ENCODE measurements around the gene PLEKHA1.

Gene PLEKHA1

GRCh38 chr10:122363722-122364463 lies 10.6 kb upstream of the PLEKHA1 start:
- Histone ChIP-seq H3K9me3 (ENCODE audit: control insufficient read depth in 1 of 2, low read length in 2 of 2) (no peaks in the 10 kb centered on the region), H3K27ac (ENCODE audit: low read length) (no peak overlapping the region), H3K36me3 (ENCODE audit: control insufficient read depth in 1 of 2, insufficient read depth in 2 of 2, low read length in 2 of 2) (no peaks in the 10 kb centered on the region), H3K4me1 (ENCODE audit: control insufficient read depth in 1 of 2, insufficient read depth in 2 of 2, low read length in 2 of 2) (no peaks in the 10 kb centered on the region), H3K27me3 (ENCODE audit: low read depth, low read length) (no peaks in the 10 kb centered on the region), H3K4me3 (ENCODE audit: low read depth in 1 of 2, low read length in 2 of 2) (no peak overlapping the region)

DNA sequence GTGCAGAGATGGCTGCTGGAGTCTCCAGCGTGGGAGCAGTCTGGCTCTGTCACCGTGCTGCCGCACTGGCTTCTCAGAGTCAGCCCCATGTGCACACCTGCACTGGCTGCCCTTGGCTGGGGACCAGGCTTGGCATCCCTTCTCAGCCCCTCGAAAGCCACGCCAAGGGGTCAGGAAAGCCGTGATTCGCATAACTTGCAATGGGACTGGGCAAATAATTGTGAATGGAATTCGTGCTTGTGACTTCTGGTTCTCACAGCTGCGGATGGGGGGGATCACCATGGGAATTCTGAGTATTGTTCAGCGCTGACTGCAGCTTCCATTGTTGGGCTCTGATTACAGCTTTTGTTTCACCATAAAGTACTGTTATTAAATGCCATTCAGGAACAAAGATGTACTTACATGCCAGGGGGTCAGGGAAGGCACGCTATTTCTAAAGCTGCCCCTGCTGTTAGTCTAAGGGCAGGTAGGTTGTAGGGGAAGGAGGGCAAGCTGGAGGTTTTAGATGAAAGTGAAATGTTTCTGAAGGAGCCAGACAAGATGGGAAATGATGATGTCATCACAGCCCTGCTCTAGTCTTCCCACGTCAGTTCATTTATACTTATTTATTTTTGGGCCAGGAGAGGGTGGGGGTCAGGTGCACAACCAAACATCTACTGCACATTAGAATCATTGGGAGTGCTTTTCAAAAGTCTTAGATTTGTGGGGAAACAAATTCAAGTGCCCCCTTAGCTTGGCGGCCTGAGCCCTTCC lies 5.8 kb upstream of the PLEKHA1 start:
- Histone ChIP-seq H3K9me3 (ENCODE audit: control insufficient read depth in 1 of 2, low read length in 2 of 2) (no peaks in the 10 kb centered on the region), H3K27ac (ENCODE audit: low read length) (no peak overlapping the region), H3K4me3 (ENCODE audit: low read depth in 1 of 2, low read length in 2 of 2) (no peak overlapping the region), H3K27me3 (ENCODE audit: low read depth, low read length) (no peaks in the 10 kb centered on the region), H3K36me3 (ENCODE audit: control insufficient read depth in 1 of 2, insufficient read depth in 2 of 2, low read length in 2 of 2) (no peaks in the 10 kb centered on the region), H3K4me1 (ENCODE audit: control insufficient read depth in 1 of 2, insufficient read depth in 2 of 2, low read length in 2 of 2) (no peaks in the 10 kb centered on the region)

DNA sequence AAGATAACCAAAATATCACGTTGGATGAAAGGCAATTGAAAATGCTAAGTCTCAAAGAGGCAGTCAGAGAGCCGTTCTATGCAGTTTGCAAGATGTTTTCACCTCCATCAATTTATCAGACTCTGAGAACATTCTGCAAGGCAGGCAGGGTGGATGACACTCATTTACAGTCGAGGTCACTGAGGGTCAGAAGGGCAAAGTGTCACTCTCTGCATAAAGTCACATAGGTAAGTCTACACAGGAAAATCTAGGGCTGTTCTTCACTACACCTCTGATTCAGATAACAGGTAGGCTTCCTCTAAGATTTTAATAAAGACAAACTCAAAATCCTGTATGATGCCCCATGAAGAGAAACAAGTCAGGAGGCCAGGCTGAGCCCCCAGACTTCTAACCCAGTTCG lies 1.4 kb upstream of the PLEKHA1 start:
- peak overlapping the region in 1 of 2 donors; percentile 83 for H3K4me3 ChIP-seq (ENCODE audit: low read depth in 1 of 2, low read length in 2 of 2)
- no peaks in the 10 kb centered on the region for H3K9me3 ChIP-seq (ENCODE audit: control insufficient read depth in 1 of 2, low read length in 2 of 2)
- no peaks in the 10 kb centered on the region for H3K36me3 ChIP-seq (ENCODE audit: control insufficient read depth in 1 of 2, insufficient read depth in 2 of 2, low read length in 2 of 2)
- H3K27ac ChIP-seq (ENCODE audit: low read length), result no peak overlapping the region
- H3K27me3 ChIP-seq (ENCODE audit: low read depth, low read length), result no peaks in the 10 kb centered on the region
- H3K4me1 ChIP-seq (ENCODE audit: control insufficient read depth in 1 of 2, insufficient read depth in 2 of 2, low read length in 2 of 2), result no peaks in the 10 kb centered on the region

GRCh38 chr10:122373721-122374120 lies 787 bp upstream of the PLEKHA1 start:
- Histone ChIP-seq H3K4me3 (ENCODE audit: low read depth in 1 of 2, low read length in 2 of 2) (peak overlapping the region; percentile 79 to 83), H3K4me1 (ENCODE audit: control insufficient read depth in 1 of 2, insufficient read depth in 2 of 2, low read length in 2 of 2) (no peaks in the 10 kb centered on the region), H3K9me3 (ENCODE audit: control insufficient read depth in 1 of 2, low read length in 2 of 2) (no peaks in the 10 kb centered on the region), H3K27ac (ENCODE audit: low read length) (peak overlapping the region; percentile 74), H3K27me3 (ENCODE audit: low read depth, low read length) (no peaks in the 10 kb centered on the region), H3K36me3 (ENCODE audit: control insufficient read depth in 1 of 2, insufficient read depth in 2 of 2, low read length in 2 of 2) (no peaks in the 10 kb centered on the region)

GRCh38 chr10:122374859-122375678 lies 561 bp downstream of the PLEKHA1 start:
- Histone ChIP-seq H3K4me3 (ENCODE audit: low read depth in 1 of 2, low read length in 2 of 2) (peak overlapping the region; percentile 83 to 91), H3K9me3 (ENCODE audit: control insufficient read depth in 1 of 2, low read length in 2 of 2) (no peaks in the 10 kb centered on the region), H3K4me1 (ENCODE audit: control insufficient read depth in 1 of 2, insufficient read depth in 2 of 2, low read length in 2 of 2) (no peaks in the 10 kb centered on the region), H3K36me3 (ENCODE audit: control insufficient read depth in 1 of 2, insufficient read depth in 2 of 2, low read length in 2 of 2) (no peaks in the 10 kb centered on the region), H3K27ac (ENCODE audit: low read length) (peak overlapping the region; percentile 86), H3K27me3 (ENCODE audit: low read depth, low read length) (no peaks in the 10 kb centered on the region)

DNA sequence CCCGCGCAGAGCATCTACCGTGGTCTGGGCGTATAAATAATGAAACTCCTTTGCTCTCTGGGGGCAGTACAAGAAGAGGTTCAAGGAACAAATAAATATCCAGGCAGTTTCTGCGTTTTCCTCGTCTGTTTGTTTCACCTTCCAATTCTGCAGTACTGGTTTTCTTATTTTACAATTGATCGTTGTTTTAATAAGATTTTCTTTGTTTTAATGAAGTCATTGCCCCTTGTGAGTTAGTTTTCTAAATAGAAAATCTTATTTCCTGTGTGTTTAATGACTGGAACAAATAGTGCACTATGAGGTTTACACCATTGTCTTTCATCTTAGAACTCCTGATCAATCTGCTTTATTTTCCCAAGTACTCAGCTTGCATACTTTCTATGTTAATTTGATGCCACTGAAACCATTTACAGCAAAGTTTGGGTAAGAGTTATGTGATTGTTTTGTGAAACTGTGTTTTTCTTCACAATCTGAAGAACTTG lies 1.2 kb downstream of the PLEKHA1 start:
- H3K4me3 ChIP-seq (ENCODE audit: low read depth in 1 of 2, low read length in 2 of 2), result peak overlapping the region; percentile 83 to 91
- H3K4me1 ChIP-seq (ENCODE audit: control insufficient read depth in 1 of 2, insufficient read depth in 2 of 2, low read length in 2 of 2), result no peaks in the 10 kb centered on the region
- no peaks in the 10 kb centered on the region for H3K36me3 ChIP-seq (ENCODE audit: control insufficient read depth in 1 of 2, insufficient read depth in 2 of 2, low read length in 2 of 2)
- no peaks in the 10 kb centered on the region for H3K9me3 ChIP-seq (ENCODE audit: control insufficient read depth in 1 of 2, low read length in 2 of 2)
- H3K27me3 ChIP-seq (ENCODE audit: low read depth, low read length), result no peaks in the 10 kb centered on the region
- H3K27ac ChIP-seq (ENCODE audit: low read length), result peak overlapping the region; percentile 86

GRCh38 chr10:122376364-122376961 lies 2.0 kb downstream of the PLEKHA1 start:
- H3K4me1 ChIP-seq (ENCODE audit: control insufficient read depth in 1 of 2, insufficient read depth in 2 of 2, low read length in 2 of 2), result no peaks in the 10 kb centered on the region
- peak overlapping the region in 1 of 2 donors; percentile 91 for H3K4me3 ChIP-seq (ENCODE audit: low read depth in 1 of 2, low read length in 2 of 2)
- no peak overlapping the region for H3K27ac ChIP-seq (ENCODE audit: low read length)
- no peaks in the 10 kb centered on the region for H3K9me3 ChIP-seq (ENCODE audit: control insufficient read depth in 1 of 2, low read length in 2 of 2)
- H3K36me3 ChIP-seq (ENCODE audit: control insufficient read depth in 1 of 2, insufficient read depth in 2 of 2, low read length in 2 of 2), result no peaks in the 10 kb centered on the region
- H3K27me3 ChIP-seq (ENCODE audit: low read depth, low read length), result no peaks in the 10 kb centered on the region

GRCh38 chr10:122379041-122379440 lies 4.5 kb downstream of the PLEKHA1 start:
- Histone ChIP-seq H3K27ac (ENCODE audit: low read length) (no peak overlapping the region), H3K4me1 (ENCODE audit: control insufficient read depth in 1 of 2, insufficient read depth in 2 of 2, low read length in 2 of 2) (no peaks in the 10 kb centered on the region), H3K27me3 (ENCODE audit: low read depth, low read length) (no peaks in the 10 kb centered on the region)

DNA sequence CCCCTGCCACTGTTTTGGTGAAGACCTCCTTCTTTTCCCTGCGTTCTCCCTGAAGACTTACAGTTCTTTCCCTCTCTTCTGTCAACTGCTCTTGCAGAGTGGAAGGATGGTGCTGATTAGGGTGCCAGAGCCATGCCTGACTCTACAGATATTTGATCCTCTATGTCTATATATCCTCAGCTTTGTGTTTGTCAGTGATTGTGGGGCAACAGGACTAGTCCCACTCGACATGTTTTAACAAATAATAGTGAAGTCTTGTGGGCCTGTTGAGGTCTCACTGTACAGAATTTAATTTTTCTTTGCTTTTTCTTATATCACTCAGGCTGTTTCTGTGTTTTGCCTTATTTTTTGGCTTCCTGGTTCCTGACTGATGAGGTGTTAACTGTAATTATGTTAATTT lies 5.0 kb downstream of the PLEKHA1 start:
- no peaks in the 10 kb centered on the region for H3K27me3 ChIP-seq (ENCODE audit: low read depth, low read length)
- H3K4me1 ChIP-seq (ENCODE audit: control insufficient read depth in 1 of 2, insufficient read depth in 2 of 2, low read length in 2 of 2), result no peaks in the 10 kb centered on the region
- no peak overlapping the region for H3K4me3 ChIP-seq (ENCODE audit: low read depth in 1 of 2, low read length in 2 of 2)
- H3K27ac ChIP-seq (ENCODE audit: low read length), result no peak overlapping the region
- no peaks in the 10 kb centered on the region for H3K9me3 ChIP-seq (ENCODE audit: control insufficient read depth in 1 of 2, low read length in 2 of 2)
- H3K36me3 ChIP-seq (ENCODE audit: control insufficient read depth in 1 of 2, insufficient read depth in 2 of 2, low read length in 2 of 2), result no peaks in the 10 kb centered on the region

More at GRCh38 chr10:122379041-122379440, 4.5 kb downstream of the PLEKHA1 start:
- no peaks in the 10 kb centered on the region for H3K9me3 ChIP-seq (ENCODE audit: control insufficient read depth in 1 of 2, low read length in 2 of 2)
- no peaks in the 10 kb centered on the region for H3K36me3 ChIP-seq (ENCODE audit: control insufficient read depth in 1 of 2, insufficient read depth in 2 of 2, low read length in 2 of 2)
- H3K4me3 ChIP-seq (ENCODE audit: low read depth in 1 of 2, low read length in 2 of 2), result no peak overlapping the region

- no peaks in the 10 kb centered on the region for H3K36me3 ChIP-seq (ENCODE audit: control insufficient read depth in 1 of 2, insufficient read depth in 2 of 2, low read length in 2 of 2)
- H3K4me3 ChIP-seq (ENCODE audit: low read depth in 1 of 2, low read length in 2 of 2), result no peak overlapping the region
- H3K27me3 ChIP-seq (ENCODE audit: low read depth, low read length), result no peaks in the 10 kb centered on the region
- no peaks in the 10 kb centered on the region for H3K9me3 ChIP-seq (ENCODE audit: control insufficient read depth in 1 of 2, low read length in 2 of 2)
- no peaks in the 10 kb centered on the region for H3K4me1 ChIP-seq (ENCODE audit: control insufficient read depth in 1 of 2, insufficient read depth in 2 of 2, low read length in 2 of 2)
- H3K27ac ChIP-seq (ENCODE audit: low read length), result no peak overlapping the region
Measured at GRCh38 chr10:122380703-122381102, 6.2 kb downstream of the PLEKHA1 start.

GRCh38 chr10:122381680-122382079 lies 7.2 kb downstream of the PLEKHA1 start:
- no peaks in the 10 kb centered on the region for H3K36me3 ChIP-seq (ENCODE audit: control insufficient read depth in 1 of 2, insufficient read depth in 2 of 2, low read length in 2 of 2)
- no peak overlapping the region for H3K4me3 ChIP-seq (ENCODE audit: low read depth in 1 of 2, low read length in 2 of 2)
- H3K27me3 ChIP-seq (ENCODE audit: low read depth, low read length), result no peaks in the 10 kb centered on the region
- H3K4me1 ChIP-seq (ENCODE audit: control insufficient read depth in 1 of 2, insufficient read depth in 2 of 2, low read length in 2 of 2), result no peaks in the 10 kb centered on the region
- H3K27ac ChIP-seq (ENCODE audit: low read length), result no peak overlapping the region
- H3K9me3 ChIP-seq (ENCODE audit: control insufficient read depth in 1 of 2, low read length in 2 of 2), result no peaks in the 10 kb centered on the region
